ENCODE measurements around the gene GTF2A1L.
A peak's percentile ranks its signal among the peaks of the same experiment; 100 is the strongest.
"Not testable (repeated sequence)": the region's sequence is repeated elsewhere in the genome, so short reads cannot be mapped to it uniquely, and the experiment has no call there.

Gene GTF2A1L

GRCh38 chr2:48589170-48589767 lies 28.4 kb upstream of the GTF2A1L start:
- in situ Hi-C loops (cut with HindIII; ENCODE audit: low sequenced_read_pairs), result loop anchor here (25.0 kb wide), 1 partner anchor 127 kb away; no protein-coding TSS in a partner anchor
- DNase-seq (ENCODE audit: low read depth), result no peak
- no peak overlapping the region for H3K4me3 ChIP-seq (ENCODE audit: low read depth, low read length)
- TF ChIP-seq CTCF (IDR thresholded peaks at IDR 0.05; ENCODE audit: low read depth, low read length, missing control alignments), result peak; percentile 73

- no peak for DNase-seq (ENCODE audit: low read depth)
- in situ Hi-C loops (cut with HindIII; ENCODE audit: low sequenced_read_pairs), result loop anchor here (25.0 kb wide), 1 partner anchor 128 kb away; no protein-coding TSS in a partner anchor
- TF ChIP-seq CTCF (IDR thresholded peaks at IDR 0.05; ENCODE audit: low read depth, low read length, missing control alignments), result no peak
- H3K4me3 ChIP-seq (ENCODE audit: low read depth, low read length), result no peak overlapping the region
These were observed 27.6 kb upstream of the GTF2A1L start for GRCh38 chr2:48590017-48590416.

GRCh38 chr2:48592067-48592466 lies 25.6 kb upstream of the GTF2A1L start:
- H3K4me3 ChIP-seq (ENCODE audit: low read depth, low read length), result no peak overlapping the region

GRCh38 chr2:48596751-48597150 lies 20.9 kb upstream of the GTF2A1L start:
- DNase-seq (ENCODE audit: low read depth); H3K4me3 ChIP-seq (ENCODE audit: low read depth, low read length): not testable (repeated sequence)
- in situ Hi-C loops (cut with HindIII; ENCODE audit: low sequenced_read_pairs), result loop anchor here (25.0 kb wide), 1 partner anchor 134 kb away; no protein-coding TSS in a partner anchor

More at GRCh38 chr2:48592067-48592466, 25.6 kb upstream of the GTF2A1L start:
- TF ChIP-seq CTCF (IDR thresholded peaks at IDR 0.05; ENCODE audit: low read depth, low read length, missing control alignments), result no peak
- no peak for DNase-seq (ENCODE audit: low read depth)
- in situ Hi-C loops (cut with HindIII; ENCODE audit: low sequenced_read_pairs), result loop anchor here (25.0 kb wide), 1 partner anchor 130 kb away; no protein-coding TSS in a partner anchor

GRCh38 chr2:48597492-48597891 lies 20.2 kb upstream of the GTF2A1L start:
- DNase-seq (ENCODE audit: low read depth), result no peak
- H3K4me3 ChIP-seq (ENCODE audit: low read depth, low read length), result no peak overlapping the region
- no peak for TF ChIP-seq CTCF (IDR thresholded peaks at IDR 0.05; ENCODE audit: low read depth, low read length, missing control alignments)
- in situ Hi-C loops (cut with HindIII; ENCODE audit: low sequenced_read_pairs), result loop anchor here (25.0 kb wide), 1 partner anchor 135 kb away; no protein-coding TSS in a partner anchor

GRCh38 chr2:48600204-48600813 lies 17.3 kb upstream of the GTF2A1L start:
- DNase-seq (ENCODE audit: low read depth), result no peak
- peak; percentile 73 for TF ChIP-seq CTCF (IDR thresholded peaks at IDR 0.05; ENCODE audit: low read depth, low read length, missing control alignments)
- in situ Hi-C loops (cut with HindIII; ENCODE audit: low sequenced_read_pairs), result no loop called here
- H3K4me3 ChIP-seq (ENCODE audit: low read depth, low read length), result no peak overlapping the region

GRCh38 chr2:48600917-48601316 lies 16.7 kb upstream of the GTF2A1L start:
- no peak overlapping the region for H3K4me3 ChIP-seq (ENCODE audit: low read depth, low read length)
- in situ Hi-C loops (cut with HindIII; ENCODE audit: low sequenced_read_pairs), result no loop called here
- TF ChIP-seq CTCF (IDR thresholded peaks at IDR 0.05; ENCODE audit: low read depth, low read length, missing control alignments), result no peak
- no peak for DNase-seq (ENCODE audit: low read depth)

All from astrocyte of the cerebellum (primary cell).